Activated naive CD8-positive, alpha-beta T cell treated with anti-CD3 and anti-CD28 coated beads, Interleukin-2, amount 50 U/mL, for 16 hours (primary cell): Measurements from ENCODE around the gene NAT16.
"Not testable (repeated sequence)": the region's sequence is repeated elsewhere in the genome, so short reads cannot be mapped to it uniquely, and the experiment has no call there.

Source experiments
- DNase-seq: peaks from one replicate; pipeline ENCODE4 v3.0.0-alpha.2; 2020; ENCODE audit warnings: low read depth, low spot score

Gene NAT16

GRCh38 chr7:101127460-101128039 is 52.5 kb downstream of the NAT16 start:
- DNase-seq, result no peak

- DNase-seq, result no peak
These were observed 53.2 kb downstream of the NAT16 start, which contains the start of gene SERPINE1 for GRCh38 chr7:101126651-101127459. Gene SERPINE1, plus strand, starts transcription at chr7:101127104. Its CDS starts 1,290 bp downstream, at chr7:101128394.

GRCh38 chr7:101125989-101126650 is 54.0 kb downstream of the NAT16 start:
- no peak for DNase-seq

- no peak for DNase-seq
These were observed 55.6 kb downstream of the NAT16 start for GRCh38 chr7:101124376-101125056.

- DNase-seq, result no peak
These were observed 56.4 kb downstream of the NAT16 start for GRCh38 chr7:101123703-101124068.

GRCh38 chr7:101122933-101123702 is 57.0 kb downstream of the NAT16 start:
- DNase-seq, result no peak

- no peak for DNase-seq
These were observed 57.8 kb downstream of the NAT16 start for GRCh38 chr7:101121991-101122932.

- not testable (repeated sequence) for DNase-seq
These were observed 58.5 kb downstream of the NAT16 start for GRCh38 chr7:101121631-101121990.
